OCI-LY3 (cell line): ENCODE measurements around the gene TTC23.

ENCODE experiments used
- H2AFZ ChIP-seq: fragments of 200-600, 300-600 bp; shearing (Covaris generic); 2 replicates; pipeline ENCODE4 v1.6.0; 2014; ENCODE audit warnings: antibody characterized with exemption, low read depth, low read length
- H3K27ac ChIP-seq: fragments of 200-600, 300-600 bp; sonication (generic); 2 replicates; pipeline ENCODE4 v1.5.1; 2014; ENCODE audit warnings: mild to moderate bottlenecking, low read length, moderate library complexity, mixed read lengths
- H3K27me3 ChIP-seq: fragments of 200-600, 300-600 bp; sonication (generic); 2 replicates; pipeline ENCODE4 v1.6.1; 2014; ENCODE audit warnings: low read depth, low read length, mixed read lengths
- H3K36me3 ChIP-seq: fragments of 200-600, 300-600 bp; sonication (generic); replicated peaks from 2 replicates; pipeline ENCODE3; 2014; ENCODE audit warnings: low read depth, low read length, mixed read lengths
- H3K4me1 ChIP-seq: fragments of 300-600, 200-600 bp; sonication (generic); 2 replicates; pipeline ENCODE4 v1.6.1; 2014; ENCODE audit warnings: low read length, mixed read lengths
- H3K4me2 ChIP-seq: fragments of 200-600, 300-600 bp; sonication (generic); 2 replicates; pipeline ENCODE4 v1.6.1; 2014; ENCODE audit warnings: low read length, mixed read lengths
- H3K4me3 ChIP-seq: fragments of 300-600, 200-600 bp; sonication (generic); 2 replicates; pipeline ENCODE4 v1.5.1; 2014; ENCODE audit warnings: antibody characterized with exemption, mild to moderate bottlenecking, low read length, moderate library complexity
- H3K79me2 ChIP-seq: fragments of 300-600, 200-600 bp; shearing (Covaris generic); 2 replicates; pipeline ENCODE4 v1.6.1; 2014; ENCODE audit warnings: mild to moderate bottlenecking, low read length, mixed read lengths
- H3K9ac ChIP-seq: fragments of 300-600, 200-600 bp; shearing (Covaris generic); 2 replicates; pipeline ENCODE4 v1.6.0; 2014; ENCODE audit warnings: mild to moderate bottlenecking, low read length, moderate library complexity
- H3K9me3 ChIP-seq: fragments of 200-600, 300-600 bp; shearing (Covaris generic); 2 replicates; pipeline ENCODE4 v1.6.1; 2014; ENCODE audit warnings: low read length, mixed read lengths; ENCODE audit not compliant: insufficient read depth
- H4K20me1 ChIP-seq: fragments of 200-600, 300-600 bp; sonication (generic); 2 replicates; pipeline ENCODE4 v1.6.1; 2016; ENCODE audit warnings: low read length, mixed read lengths; ENCODE audit not compliant: insufficient read depth
- CTCF ChIP-seq: fragments of 200-600, 300-600 bp; sonication (generic); IDR thresholded peaks from 2 replicates; pipeline ENCODE4 v1.5.1; 2014; ENCODE audit warnings: antibody characterized with exemption, low read length, low read depth
- EZH2phosphoT487 ChIP-seq: fragments of 200-600 bp; shearing (Covaris generic); IDR thresholded peaks from 2 replicates; pipeline ENCODE4 v1.6.1; 2018; ENCODE audit warnings: antibody characterized with exemption, mixed run types, low read depth

TTC23 gene

GRCh38 chr15:99257107-99257750 lies 7.8 kb upstream of the TTC23 start:
- no peak overlapping the region for H3K4me2 ChIP-seq
- H3K27me3 ChIP-seq: no peaks in the 10 kb centered on the region
- peaks cover 5% of the 10 kb centered on the region for H3K36me3 ChIP-seq
- peaks cover 18% of the 10 kb centered on the region for H3K4me1 ChIP-seq
- no peak overlapping the region for H3K9ac ChIP-seq
- H3K27ac ChIP-seq: no peak overlapping the region
- TF ChIP-seq CTCF (no peak), EZH2phosphoT487 (no peak)
- no peak overlapping the region for H3K4me3 ChIP-seq
- no peaks in the 10 kb centered on the region for H3K9me3 ChIP-seq
- H3K79me2 ChIP-seq: 0 out of 2 replicates have a peak, but pooled peaks cover 4% of the 10 kb centered on the region
- H4K20me1 ChIP-seq: no peaks in the 10 kb centered on the region
- no peak overlapping the region for H2AFZ ChIP-seq

GRCh38 chr15:99253381-99254090 lies 4.2 kb upstream of the TTC23 start:
- H3K36me3 ChIP-seq: peaks cover 4% of the 10 kb centered on the region
- H3K4me1 ChIP-seq: peaks cover 27% of the 10 kb centered on the region
- H3K9ac ChIP-seq: peak overlapping the region; percentile 15; the same call in 1 of the 2 replicates
- H3K4me3 ChIP-seq: peak overlapping the region; percentile 44; the same call in 1 of the 2 replicates
- no peak overlapping the region for H3K27ac ChIP-seq
- H3K27me3 ChIP-seq: no peaks in the 10 kb centered on the region
- peak overlapping the region; percentile 42; the same call in 1 of the 2 replicates for H2AFZ ChIP-seq
- H3K4me2 ChIP-seq: peak overlapping the region; percentile 58
- no peaks in the 10 kb centered on the region for H4K20me1 ChIP-seq
- TF ChIP-seq CTCF: no peak
- TF ChIP-seq EZH2phosphoT487: no peak
- no peaks in the 10 kb centered on the region for H3K9me3 ChIP-seq
- 0 out of 2 replicates have a peak, but pooled peaks cover 4% of the 10 kb centered on the region for H3K79me2 ChIP-seq

- Histone ChIP-seq H3K4me3 (peak overlapping the region; percentile 94), H3K27me3 (no peaks in the 10 kb centered on the region), H3K4me1 (peaks cover 27% of the 10 kb centered on the region), H3K79me2 (0 out of 2 replicates have a peak, but pooled peaks cover 4% of the 10 kb centered on the region), H2AFZ (peak overlapping the region; percentile 79; the same call in 1 of the 2 replicates), H3K4me2 (peak overlapping the region; percentile 80), H3K27ac (no peak overlapping the region), H3K9ac (peak overlapping the region; percentile 85), H4K20me1 (no peaks in the 10 kb centered on the region), H3K9me3 (no peaks in the 10 kb centered on the region), H3K36me3 (no peaks in the 10 kb centered on the region)
- no peak for TF ChIP-seq EZH2phosphoT487
- TF ChIP-seq CTCF: no peak
These were observed 2.9 kb upstream of the TTC23 start for GRCh38 chr15:99252326-99252725.
